Endometrial microvascular endothelial cells (primary cell): ENCODE data around the gene U2SURP. TPM values are rescaled to one million over a fixed set of nuclear protein-coding genes. Genes with fewer than 3 reads are reported as not detected.
"Not testable (repeated sequence)": the region's sequence is repeated elsewhere in the genome, so short reads cannot be mapped to it uniquely, and the experiment has no call there.

Experiments
- in situ Hi-C: cut with HindIII; loops from 2 replicates; pipeline ENCODE4 v1.10.0; 2017; ENCODE audit warnings: low sequenced_read_pairs, low pct_unique_long_range_greater_than_20kb; ENCODE audit errors: inconsistent ontology term
- total RNA-seq: library from RNA; depleted of rRNA; stranded (reverse); fragments of >200 nt; gene quantifications from one replicate; pipeline ENCODE4 v1.2.3, GENCODE V29; 2015; ENCODE audit errors: inconsistent ontology term

The U2SURP gene
- total RNA-seq, 1 donor from 2014 or later: 30.0 TPM

- in situ Hi-C loops: no loop called here
Observed at GRCh38 chr3:143056372-143056771, 55.0 kb downstream of the U2SURP start.

DNA sequence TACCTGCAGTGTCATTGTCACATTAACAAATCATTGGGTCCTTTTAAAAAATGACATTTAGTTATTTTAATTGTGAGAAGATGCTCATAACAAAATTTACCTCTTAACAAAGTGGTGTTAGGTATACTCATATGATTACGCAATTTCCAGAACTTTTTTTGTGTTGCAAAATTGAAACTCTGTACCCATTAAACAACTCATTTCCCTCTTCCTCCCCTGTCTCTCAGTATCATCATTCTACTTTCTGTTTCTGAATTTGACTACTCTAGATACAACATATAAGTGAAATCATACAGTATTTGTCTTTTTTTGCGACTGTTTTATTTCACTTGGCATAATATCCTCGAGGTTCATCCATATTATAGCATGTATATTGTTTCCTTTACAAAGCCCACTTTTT, 59.5 kb downstream of the U2SURP start:
- in situ Hi-C loops: no loop called here

GRCh38 chr3:143063018-143063417, 61.6 kb downstream of the U2SURP start:
- in situ Hi-C loops: no loop called here

DNA sequence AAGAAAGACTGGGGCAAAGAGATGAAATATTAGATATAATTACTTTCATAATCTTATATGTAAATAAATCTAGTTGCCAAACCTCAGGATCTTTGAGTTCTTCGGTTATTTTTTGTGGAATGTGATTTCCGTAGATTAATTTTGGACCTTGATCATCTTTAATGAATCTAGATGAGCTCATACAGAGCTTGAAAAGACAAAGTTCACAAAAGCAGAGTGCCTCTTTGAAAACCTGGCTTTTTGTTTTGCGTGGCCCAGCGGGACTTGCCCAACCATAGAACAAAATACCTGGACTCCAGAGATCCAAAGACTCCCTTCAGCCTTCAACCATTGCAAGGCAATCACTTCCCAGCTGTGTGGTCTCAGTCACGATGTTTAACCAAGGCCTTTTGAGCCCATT, 63.4 kb downstream of the U2SURP start:
- in situ Hi-C loops: no loop called here

- in situ Hi-C loops: no loop called here
Observed at GRCh38 chr3:143065364-143065763, 64.0 kb downstream of the U2SURP start.

DNA sequence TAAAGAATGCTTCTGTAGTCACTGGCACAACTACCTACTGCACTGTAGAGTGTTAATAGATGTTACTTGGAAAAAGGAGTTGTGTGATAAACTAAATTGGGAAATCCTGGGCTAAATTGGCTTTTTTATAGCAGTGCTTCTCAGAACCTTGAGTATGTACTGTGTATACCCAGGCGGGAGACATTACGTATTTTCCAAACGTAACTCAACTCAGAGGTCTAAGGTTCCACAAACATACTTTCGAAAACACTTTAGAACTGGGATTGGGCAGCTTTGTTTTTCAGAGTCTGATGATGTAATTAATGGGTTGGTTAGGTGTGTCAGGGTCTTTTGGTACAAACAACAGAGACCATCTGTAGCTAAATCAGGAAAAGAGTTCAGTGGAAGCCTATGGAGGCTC, 64.7 kb downstream of the U2SURP start:
- in situ Hi-C loops: no loop called here

DNA sequence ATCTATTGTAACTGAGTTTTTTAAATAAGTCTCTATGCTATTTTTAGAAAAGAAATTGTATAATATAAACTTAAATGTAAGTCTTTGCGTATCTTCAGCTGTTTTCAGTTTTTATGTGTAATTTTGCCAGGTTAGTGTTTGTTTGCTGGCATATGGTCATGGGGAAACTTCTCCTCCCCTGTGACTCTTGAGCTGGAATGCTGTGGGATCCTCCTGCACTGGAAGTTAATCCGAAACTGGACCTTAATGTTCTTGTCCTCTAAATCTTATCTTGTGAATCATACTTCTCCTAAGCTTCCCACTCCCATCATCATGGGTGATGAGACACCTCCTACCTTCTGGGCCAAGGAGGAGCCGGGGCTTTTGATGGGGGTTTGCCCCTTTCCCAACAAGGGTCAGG, 65.8 kb downstream of the U2SURP start:
- in situ Hi-C loops: no loop called here

DNA sequence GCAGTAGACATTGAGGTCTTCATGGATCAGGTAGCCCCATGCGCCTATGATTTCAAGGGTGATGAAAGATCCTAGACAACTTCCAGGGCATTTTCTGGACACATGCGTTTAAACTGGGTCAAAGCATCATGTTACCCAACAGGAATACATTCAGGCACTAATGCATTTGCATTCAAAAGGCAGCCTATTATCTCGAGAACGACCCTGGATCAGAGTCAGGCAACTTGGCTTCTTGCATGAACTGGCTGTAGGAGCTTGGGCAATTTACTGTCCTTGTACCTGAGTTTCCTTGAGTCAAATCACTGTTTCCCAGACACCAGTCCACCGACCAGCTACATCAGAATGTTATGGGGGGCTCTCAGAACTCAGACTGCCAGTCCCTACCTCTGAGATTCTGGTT, 66.7 kb downstream of the U2SURP start:
- in situ Hi-C loops: no loop called here

DNA sequence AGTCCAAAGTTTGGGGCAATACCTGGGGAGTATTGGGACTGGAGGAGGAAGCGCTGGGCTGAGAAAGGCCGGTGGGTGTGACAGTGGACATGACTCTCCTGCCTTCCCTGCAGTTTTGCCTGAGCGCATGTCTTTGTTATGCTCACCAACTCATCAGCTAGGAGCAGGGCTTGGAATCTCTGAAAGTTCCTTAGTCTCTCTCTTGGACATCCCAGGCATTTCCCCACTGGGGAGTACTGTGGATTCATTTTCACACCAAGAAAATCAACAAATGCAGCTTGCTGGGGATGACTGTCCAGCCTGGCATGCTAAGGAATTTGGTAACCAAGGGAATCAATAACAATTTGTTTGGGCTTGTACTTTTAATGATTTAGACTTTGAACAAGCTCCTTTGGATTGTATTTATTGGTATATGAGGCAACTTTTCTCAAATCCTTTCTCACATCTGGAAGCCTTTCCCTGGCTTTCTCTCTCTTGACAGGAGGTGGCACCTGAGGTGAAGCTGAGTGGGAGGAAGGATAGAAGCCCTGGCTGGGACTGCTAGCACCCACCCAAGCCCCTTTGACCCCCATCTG, 69.7 kb downstream of the U2SURP start:
- in situ Hi-C loops: no loop called here

DNA sequence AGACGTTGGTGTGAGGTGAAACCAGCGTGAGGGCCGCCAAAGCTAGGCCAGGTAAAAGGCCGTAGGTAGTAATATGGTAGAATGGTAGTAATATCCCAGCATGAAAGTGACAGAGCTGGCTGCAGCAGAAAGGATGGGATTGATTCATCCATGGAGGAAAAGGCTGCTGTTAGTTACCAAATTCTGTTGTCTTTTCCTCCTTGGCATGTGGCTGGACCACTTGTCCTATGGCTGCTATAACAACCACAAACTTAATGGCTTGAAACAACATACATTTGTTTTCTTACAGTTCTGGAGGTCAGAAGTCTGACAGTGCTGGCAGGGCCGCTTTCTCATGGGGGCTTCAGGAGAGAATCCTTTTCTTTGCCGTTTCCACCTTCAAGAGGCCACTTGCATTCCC, 70.4 kb downstream of the U2SURP start:
- in situ Hi-C loops: no loop called here

DNA sequence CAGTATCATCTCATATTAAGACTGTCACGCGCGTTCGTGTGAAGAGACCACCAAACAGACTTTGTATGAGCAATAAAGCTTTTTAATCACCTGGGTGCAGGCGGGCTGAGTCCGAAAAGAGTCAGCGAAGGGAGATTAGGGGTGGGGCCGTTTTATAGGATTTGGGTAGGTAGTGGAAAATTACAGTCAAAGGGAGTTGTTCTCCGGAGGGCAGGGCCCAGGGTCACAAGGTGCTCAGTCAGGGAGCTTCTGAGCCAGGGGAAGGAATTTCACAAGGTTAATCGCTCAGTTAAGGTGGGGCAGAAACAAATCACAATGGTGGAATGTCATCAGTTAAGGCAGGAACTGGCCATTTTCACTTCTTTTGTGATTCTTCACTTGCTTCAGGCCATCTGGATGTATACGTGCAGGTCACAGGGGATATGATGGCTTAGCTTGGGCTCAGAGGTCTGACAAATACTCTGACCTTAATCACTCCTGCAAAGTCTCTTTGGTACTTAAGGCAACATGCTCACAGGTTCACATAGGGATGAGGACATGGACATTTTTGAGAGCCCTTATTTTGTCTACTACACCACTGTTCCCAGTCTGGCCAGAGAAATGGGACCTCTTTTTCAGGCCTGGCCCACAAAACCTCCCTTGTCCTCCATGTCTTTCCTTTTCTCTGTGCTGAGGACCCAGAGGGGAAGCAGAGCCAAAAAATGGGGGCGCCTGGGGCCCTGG, 71.1 kb downstream of the U2SURP start:
- in situ Hi-C loops: not testable (repeated sequence)

DNA sequence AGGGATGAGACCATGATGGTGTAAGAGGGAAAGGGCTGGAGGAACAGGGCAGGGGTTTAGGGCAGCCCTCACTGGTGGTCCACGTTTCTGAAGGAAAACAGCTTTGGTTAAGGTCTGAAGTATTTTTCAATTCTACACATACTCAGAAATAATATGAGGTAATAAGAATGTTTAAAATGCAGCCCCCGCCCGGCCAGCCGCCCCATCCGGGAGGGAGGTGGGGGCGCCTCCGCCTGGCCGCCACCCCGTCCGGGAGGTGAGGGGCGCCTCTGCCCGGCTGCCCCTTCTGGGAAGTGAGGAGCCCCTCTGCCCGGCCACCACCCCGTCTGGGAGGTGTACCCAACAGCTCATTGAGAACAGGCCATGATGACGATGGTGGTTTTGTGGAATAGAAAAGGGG, 72.2 kb downstream of the U2SURP start:
- in situ Hi-C loops: not testable (repeated sequence)

GRCh38 chr3:143073983-143074382, 72.6 kb downstream of the U2SURP start:
- in situ Hi-C loops: not testable (repeated sequence)

- in situ Hi-C loops: no loop called here
Observed at GRCh38 chr3:143078883-143079282, 77.5 kb downstream of the U2SURP start.

DNA sequence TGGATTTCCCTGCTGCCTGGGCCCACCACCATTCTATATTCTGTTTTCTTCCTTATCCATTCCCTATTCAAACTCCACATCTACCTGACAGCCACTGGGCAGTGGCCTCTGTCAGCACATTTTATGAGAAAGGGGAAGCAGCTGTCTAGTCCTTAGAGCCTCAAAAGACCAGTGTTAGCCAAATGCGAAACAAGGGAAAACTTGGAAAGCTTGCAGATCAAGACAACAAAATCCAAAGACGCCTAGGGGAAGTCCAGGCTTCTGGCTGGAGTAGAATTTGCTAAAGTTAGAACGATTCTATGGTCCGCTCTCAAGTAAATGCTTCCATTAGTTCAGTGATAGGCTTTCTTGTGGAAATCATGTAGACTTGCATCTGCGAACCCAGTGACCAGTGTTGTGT, 78.8 kb downstream of the U2SURP start:
- in situ Hi-C loops: no loop called here

DNA sequence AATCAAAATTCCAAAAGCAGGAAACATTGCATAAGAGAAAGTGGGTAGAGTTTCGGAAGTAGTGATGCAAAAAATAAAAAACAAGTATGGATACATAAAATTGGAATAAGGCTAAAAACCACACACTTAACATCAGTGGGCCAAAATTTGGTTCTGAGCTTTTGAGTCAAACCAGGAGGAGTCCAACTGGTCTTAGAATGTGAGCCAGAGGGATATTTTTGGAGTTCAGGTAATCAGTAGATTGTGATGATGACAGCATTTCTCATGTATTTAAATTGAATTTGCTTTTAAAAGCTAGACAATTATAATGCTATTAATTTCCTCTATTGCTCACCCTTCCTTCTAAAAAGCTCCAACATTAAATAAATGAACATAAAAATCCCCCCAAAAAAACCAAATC, 80.0 kb downstream of the U2SURP start:
- in situ Hi-C loops: no loop called here

DNA sequence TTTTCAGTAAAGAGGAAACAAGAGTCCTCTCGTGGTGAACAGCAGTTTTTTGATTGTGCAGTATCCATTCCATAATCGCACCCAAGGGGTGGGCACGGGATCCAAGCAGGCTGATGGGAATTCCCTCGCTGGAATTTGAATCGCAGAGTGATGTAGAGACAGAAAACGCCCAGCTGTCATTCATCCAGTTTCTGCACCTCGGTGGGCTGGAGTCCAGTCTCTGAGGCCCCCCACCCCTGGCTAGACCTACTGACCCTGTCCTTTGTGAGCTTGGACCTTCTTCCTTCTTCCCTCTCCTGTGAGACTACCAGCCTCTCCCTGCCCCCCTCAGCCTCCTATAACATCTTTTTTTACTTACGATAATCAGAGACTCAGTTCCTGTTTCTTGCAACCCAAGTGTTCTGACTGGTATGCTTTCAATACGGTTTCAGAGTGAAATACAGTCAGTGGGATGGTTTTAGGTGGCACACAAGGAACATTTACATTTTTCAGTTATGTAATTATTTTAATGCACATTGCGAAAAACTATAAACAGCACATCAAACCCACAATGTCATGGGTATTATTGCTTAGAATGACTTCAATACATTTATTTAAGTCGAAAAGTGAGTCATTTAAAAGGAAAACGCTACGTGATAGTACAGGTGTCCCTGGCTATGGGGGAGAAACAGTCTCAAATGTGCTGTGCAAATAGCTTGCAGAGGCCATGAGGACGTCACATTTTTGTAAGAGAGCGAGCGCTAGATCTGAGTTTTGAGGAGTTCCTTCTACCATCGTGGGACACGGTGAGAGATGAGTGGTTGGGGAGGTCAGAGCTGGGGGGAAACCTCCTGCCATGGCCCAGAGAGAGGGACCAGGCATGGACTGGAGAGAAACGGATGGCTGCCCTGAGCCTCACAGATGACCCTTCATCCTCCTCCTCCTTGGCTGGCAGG, 80.7 kb downstream of the U2SURP start:
- in situ Hi-C loops: no loop called here

GRCh38 chr3:143083781-143084180, 82.4 kb downstream of the U2SURP start:
- in situ Hi-C loops: no loop called here

GRCh38 chr3:143084856-143085731, 83.7 kb downstream of the U2SURP start:
- in situ Hi-C loops: no loop called here
